Measurements from ENCODE around the gene KIF6.
"Not testable (repeated sequence)": the region's sequence is repeated elsewhere in the genome, so short reads cannot be mapped to it uniquely, and the experiment has no call there.

The KIF6 gene

DNA sequence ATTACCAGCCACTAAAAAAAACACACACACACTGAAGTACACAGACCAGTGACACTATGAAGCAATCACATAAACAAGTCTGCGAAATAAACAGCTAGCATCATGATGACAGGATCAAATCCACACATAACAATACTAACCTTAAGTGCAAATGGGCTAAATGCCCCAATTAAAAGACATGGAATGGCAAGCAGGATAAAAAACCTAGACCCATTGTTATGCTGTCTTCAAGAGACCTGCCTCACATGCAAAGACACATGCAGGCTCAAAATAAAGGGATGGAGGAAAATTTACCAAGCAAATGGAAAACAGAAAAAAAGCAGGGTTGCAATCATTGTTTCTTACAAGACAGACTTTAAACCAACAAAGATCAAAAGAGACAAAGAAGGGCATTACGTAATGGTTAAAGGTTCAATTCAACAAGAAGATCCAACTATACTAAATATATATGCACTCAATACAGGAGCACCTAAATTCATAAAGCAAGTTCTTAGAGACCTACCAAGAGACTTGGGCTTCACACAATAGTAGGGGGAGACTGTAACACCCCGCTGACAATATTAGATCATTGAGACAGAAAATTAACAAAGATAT lies 222.7 kb downstream of the KIF6 start:
- not testable (repeated sequence) for DNase-seq (ENCODE audit: low read depth in 3 of 3)

DNA sequence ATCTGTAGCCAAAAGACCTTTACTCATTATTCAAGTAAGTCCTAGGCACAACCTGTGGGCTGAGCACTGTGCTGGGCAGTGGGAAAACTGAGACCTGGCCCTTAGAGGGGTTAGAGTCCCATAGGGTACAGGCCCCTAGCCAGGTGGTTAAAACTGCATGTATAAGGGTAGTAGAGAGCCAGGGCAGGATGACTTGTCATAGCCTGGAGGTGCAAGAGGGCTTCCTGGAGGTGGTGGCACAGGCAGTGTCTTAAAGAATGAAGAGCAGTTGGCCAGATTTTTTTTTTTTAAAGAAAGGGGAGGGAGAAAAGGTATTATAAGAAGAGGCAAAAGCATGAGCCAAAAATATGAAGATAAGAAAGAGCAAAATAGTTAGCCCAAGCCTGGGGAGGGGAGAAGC lies 226.2 kb downstream of the KIF6 start:
- no peak for DNase-seq (ENCODE audit: low read depth in 3 of 3)

DNA sequence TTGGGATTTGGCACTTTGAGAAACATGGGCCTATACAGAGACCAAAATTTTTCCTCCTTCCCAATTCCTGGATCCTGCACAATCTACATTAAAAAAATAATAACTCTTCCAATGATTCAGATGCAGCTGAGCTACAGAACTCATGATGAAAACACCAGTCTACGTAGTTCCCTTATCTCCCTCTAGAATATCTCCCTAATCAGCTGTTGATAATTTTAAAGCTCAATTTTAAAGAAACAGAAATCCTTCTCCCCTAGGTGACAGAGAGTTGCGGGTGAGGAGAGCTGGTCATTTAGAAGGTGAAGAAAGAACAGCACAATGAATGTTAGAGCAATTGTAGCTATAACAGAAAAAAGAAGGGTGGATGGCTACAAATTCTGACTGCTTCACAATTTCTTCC lies 227.1 kb downstream of the KIF6 start:
- DNase-seq (ENCODE audit: low read depth in 3 of 3), result no peak

DNA sequence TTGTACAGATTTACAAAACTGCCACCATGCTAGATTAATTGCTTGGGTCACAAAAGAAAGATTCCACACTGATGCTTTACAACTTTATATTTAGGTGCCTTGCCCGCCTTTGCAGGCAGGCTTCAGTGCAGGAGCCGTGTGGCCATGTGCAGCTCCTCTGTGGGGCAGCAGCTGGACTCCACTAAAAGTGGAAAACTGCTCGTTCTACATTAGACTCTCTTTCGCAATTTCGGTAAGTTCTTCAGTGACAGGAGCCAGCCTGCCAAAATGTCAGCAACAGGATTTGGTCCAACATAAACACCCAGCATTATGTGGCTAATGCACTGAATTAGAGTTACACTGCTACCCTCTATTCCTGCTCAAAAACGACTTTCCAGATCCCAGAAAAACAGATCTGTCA lies 228.3 kb downstream of the KIF6 start:
- DNase-seq (ENCODE audit: low read depth in 3 of 3), result no peak

DNA sequence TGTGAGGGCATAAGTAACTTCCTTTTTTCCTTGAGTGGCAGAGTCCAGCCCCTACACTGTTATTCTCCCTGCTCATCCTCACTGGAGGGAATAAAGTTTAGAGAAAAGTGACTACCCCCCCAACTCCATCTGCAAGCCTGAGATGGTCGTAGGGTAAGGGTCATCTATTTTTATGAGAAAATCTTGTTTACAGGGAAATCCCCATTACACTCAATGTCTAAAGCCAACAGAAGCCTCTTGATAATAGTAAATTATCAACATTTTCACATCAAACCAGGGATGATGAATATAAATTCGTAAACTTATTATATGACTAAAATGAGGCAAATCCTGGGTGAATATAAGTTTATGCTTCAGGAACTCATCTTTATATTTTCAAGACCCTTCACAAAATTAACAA lies 228.8 kb downstream of the KIF6 start:
- DNase-seq (ENCODE audit: low read depth in 3 of 3), result no peak

DNA sequence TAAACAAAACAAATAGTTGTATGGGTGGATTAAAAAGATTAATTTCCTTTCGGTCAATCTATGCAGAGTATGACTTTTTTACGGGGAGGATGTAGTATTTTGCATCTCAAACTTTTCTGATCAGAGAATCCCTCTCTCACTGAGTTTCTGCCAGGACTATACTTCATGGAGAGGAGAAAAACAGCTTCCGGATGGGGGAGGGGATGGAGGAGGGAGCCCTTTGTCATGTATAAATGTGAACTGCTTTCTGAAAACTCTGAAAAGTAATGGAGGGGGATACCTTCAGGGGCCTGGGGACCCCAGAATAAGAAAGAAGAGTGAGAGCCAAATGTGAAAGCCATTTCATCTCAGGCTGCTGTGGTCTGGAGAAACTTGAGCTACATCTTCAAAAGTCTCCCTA lies 229.6 kb downstream of the KIF6 start:
- no peak for DNase-seq (ENCODE audit: low read depth in 3 of 3)

DNA sequence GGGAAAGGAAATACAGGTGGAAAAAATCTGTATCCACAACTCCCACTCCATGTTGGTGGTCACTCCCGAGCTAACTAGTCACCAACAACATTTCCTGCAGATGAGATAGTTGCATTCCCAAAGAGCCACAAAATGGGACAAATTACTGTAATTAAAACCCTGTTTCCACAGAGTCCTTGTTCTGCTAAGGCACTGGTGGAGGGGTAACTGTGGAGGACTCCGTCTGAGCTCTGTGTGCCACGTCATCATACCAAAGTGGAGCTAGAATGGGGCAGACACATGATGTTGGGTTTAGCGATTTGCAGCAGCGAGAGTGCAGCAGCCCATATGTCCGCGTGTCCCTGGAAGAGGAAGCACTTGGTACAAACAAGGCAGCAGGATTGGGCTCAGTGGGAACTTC lies 230.2 kb downstream of the KIF6 start:
- DNase-seq (ENCODE audit: low read depth in 3 of 3), result no peak

DNA sequence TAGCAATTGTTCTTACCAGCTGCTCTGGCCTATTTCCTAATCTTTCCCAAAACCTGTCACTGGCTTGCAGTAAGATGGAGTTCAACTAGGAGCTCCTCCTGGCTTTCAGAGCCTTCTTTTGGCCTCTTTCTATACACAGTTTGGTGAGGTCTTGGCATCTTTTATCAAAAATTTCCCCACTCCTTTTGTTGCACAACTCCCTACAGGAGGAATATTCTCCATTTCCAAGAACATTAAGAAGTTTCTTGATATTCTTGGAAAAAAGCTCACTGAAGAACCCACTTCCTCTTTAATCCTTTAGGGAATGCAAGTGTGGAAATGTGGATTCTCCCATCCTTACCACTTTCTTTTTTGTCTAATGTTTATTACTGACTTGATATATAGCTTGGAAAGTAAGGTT lies 231.4 kb downstream of the KIF6 start:
- DNase-seq (ENCODE audit: low read depth in 3 of 3), result no peak

DNA sequence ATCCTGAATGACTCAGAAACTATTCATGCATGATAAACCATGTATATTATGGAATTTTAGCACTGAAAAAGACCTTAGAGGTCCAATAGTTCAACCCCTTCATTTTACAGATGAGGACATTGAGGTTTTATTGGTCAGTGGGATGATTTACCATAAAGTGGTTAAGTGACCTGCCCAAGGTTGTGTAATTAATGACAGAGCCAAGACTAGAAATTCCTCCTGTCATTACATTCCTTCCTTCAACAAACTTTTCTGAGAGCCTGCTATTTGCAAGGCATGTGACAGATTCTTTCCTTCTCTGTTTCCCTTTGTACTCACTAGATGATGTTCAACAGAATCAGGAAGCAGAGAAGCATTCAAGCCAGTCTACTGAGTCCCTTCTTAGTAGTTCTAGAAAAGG lies 232.0 kb downstream of the KIF6 start:
- no peak for DNase-seq (ENCODE audit: low read depth in 3 of 3)

DNA sequence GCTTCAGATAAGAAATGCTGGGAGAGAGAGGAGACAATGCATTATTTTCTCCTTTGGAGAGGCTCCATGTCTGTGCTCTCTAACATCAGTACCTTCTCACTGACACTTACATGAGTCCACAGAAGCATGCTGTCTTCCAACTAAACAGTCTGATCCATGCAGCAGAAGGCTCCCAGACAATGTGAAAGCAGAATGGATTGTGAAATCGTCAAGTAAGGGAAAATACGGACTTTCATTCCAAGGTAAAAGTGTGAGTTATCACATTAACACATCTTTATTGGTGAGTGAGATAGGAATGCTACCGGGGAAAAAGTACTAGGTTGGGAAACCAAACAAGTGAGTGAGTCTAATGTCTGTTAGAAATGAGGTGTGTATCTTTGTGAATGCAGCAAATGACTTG lies 235.1 kb downstream of the KIF6 start:
- DNase-seq (ENCODE audit: low read depth in 3 of 3), result no peak

DNA sequence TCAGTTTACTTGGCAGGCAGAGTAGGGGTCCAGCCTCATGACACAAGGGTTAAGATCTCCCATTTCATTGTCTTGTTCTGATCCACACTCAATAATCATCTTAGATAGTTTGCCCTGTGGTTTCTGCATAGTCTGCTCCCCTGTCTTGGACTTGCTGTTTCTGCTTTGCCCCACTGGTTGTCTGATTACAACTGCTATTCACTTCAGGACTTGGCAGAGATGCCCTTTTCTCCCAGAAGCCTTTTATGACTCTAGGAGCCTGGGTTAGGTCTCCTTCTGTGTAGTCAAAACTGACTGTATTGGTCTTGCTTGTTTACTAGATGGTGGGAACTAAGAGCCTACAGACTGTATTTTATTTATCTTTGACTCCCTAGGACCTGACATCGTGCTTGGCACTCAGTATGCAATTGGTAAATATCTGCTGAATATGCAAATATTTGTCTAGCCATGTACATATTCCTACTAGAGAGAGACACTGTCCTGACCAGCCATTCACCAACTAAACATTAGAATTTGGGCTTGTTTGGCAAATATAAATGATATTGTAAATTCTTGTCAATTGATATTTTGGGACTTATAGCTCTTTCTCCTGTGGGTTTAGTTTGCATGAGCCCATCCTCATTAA lies 236.8 kb downstream of the KIF6 start:
- no peak for DNase-seq (ENCODE audit: low read depth in 3 of 3)

DNA sequence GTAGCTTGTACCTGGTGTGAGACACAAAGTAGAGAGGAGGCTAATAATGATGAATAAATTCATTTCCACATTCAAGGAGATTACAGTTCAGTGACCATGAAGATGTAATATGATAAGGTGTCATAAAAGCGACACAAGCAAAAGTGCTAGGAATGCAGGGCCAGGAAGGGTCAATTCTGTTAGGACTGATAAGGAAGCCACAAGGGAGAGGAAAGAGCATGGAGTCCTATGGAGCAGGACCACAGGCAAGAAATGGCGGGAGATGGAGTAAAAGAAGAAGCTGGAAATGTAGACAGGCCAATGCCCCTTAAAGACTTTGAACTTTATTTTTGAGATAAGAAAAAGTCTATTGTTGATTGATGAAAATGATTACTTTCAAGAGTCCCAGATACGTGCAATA lies 240.9 kb downstream of the KIF6 start:
- DNase-seq (ENCODE audit: low read depth in 3 of 3), result no peak

DNA sequence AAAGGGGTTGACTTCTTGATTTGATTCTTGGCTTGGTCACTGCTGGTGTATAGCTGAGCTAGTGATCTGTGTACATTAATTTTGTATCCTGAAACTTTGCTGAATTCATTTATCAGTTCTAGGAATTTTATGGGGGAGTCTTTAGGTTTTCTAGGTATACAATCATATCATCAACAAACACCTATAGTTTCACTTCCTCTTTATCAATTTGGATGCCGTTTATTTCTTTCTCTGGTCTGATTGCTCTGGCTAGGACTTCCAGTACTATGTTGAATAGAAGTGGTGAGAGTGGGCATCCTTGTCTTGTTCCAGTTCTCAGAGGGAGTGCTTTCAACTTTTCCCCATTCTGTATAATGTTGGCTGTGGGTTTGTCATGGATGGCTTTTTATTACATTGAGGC lies 245.4 kb downstream of the KIF6 start:
- DNase-seq (ENCODE audit: low read depth in 3 of 3), result not testable (repeated sequence)

DNA sequence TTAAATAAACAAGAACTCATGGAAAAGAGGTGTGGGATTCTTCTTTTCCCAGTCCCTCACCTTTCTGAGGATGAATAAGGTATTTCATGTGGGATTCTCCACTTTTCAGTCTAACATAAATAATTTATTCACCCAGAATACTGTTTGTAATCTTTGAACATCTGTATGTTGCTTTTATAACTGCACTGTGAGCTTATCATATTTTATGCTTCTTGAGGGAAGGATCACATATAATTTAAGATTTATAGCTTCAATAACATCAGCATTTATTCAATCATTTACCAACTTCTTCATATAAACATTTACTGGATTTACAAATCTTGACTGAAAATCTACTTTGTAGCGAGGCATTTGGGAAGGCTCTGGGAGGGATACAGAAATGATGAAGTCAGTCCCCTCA lies 248.5 kb downstream of the KIF6 start:
- no peak for DNase-seq (ENCODE audit: low read depth in 3 of 3)

DNA sequence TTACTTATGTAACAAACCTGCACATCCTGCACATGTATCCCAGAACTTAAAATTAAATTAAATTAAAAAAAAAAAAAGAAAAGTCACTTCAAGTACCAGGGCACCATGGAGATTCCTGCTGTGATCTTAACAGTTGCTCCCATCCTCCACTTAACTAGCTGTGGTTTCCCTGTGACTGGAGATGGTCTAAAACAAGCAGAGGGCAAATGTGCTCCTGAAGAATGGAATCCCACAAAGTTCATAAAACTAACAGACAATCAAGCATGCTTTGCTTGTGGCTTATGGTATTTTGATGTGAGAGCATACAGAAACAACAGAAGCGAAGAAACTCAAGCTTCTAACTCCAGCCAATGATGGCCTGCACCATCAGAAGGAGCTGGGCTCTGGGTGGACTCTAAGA lies 249.1 kb downstream of the KIF6 start:
- DNase-seq (ENCODE audit: low read depth in 3 of 3), result no peak

DNA sequence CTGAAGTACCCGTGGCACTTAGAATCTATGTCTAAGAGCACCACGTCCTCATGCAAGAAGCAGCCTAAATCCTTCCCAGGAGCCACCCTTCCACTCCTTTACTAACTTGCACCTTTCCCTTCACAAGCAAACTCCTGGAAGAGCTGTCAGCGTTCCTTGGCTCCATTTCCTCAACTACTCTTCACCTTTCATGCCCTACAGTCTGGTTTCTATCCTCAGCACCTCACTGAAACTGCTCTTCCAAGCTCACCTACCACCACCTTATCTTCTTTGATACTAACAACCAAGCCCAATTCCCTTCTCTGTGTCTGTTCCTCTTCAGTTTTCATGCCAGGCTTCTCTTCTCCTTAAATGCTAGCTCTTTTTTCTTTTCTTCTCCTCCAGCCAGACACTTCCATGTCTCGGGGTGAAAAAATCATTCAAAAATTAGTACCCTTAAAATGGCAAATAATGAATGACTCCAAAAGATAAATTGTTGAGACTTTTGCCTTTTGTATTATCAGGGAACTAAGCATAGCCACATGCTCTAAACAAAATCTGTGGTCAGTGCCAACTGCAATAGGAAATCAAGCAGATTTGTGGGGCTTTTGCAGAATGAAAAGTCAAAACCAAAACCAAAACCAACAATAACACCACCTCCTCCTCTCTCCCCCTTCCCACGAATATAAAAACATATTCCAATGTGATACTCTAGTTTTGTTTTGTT lies 253.1 kb downstream of the KIF6 start:
- no peak for DNase-seq (ENCODE audit: low read depth in 3 of 3)

DNA sequence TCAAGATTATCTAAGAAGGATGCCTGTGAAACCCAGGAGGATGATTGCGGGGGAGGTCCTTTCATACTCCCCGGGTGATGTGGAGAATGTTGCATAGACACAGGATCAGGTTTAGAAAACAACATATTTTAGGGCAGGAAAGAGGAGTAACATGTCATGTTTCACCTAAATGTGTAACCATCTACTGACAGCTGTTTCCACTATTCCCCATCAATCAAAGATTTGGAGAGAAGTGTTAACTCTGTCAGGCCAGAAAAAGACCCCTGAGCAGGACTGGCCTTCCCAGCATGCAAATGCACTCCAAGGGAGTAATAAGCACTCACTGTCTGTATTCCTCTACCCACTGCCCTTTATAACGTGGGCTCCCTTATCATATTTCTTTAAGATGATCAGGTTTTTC lies 254.7 kb downstream of the KIF6 start:
- no peak for DNase-seq (ENCODE audit: low read depth in 3 of 3)

DNA sequence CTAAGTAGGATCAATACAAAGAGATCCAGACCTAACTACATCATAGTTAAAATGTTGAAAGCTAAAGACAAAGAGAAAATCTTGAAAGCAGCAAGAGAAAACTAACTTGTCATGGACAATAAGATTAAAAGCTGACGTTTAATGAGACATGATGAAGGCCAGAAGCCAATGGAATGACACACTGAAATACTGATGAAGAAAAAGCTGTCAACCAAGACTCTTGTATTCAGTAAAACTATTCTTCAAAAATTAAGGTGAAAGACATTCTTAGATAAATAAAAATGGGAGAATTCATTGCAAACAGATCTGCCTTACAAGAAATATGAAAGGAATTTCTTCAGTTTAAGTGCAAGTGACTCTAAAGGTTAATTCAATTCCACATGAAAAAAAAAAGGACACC lies 256.8 kb downstream of the KIF6 start:
- DNase-seq (ENCODE audit: low read depth in 3 of 3), result no peak

DNA sequence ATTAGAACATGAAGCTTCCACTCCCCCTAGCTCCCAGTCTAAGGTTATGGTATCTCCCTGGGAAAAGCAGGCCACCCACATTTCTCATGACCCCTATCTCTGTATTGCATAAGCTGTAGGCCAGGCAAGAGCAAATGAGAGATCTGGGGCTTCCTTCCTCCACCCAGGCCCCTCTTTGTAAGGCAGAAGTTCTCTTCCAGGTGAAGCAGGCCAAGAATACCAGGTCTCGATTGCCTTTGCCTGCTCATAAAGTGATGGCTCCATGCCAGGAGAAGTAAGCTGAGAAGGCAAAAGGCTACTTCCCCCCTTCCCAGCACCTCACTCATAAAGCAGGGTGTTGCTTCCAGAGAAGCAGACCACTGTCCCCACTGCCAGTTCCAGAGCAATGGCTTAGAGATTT lies 258.6 kb downstream of the KIF6 start:
- DNase-seq (ENCODE audit: low read depth in 3 of 3), result no peak

DNA sequence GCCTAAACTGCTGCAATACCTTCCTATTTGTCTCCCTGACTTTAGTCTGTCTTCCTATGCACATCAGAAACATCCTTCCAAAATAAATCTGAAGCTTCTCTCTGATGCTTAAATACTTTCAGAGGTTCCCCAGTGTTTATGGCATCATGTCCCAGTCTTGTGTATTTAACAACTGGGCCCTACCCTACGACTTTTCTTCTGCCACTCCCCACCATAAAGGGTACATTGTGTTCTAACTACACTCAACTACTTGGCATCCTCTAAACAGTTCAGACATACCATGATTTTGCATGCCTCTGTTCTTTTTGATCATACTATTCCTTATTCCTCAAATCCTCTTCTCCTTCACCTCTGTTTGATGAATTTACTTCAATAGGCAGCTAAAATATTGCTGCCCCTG lies 259.7 kb downstream of the KIF6 start:
- DNase-seq (ENCODE audit: low read depth in 3 of 3), result no peak

DNA sequence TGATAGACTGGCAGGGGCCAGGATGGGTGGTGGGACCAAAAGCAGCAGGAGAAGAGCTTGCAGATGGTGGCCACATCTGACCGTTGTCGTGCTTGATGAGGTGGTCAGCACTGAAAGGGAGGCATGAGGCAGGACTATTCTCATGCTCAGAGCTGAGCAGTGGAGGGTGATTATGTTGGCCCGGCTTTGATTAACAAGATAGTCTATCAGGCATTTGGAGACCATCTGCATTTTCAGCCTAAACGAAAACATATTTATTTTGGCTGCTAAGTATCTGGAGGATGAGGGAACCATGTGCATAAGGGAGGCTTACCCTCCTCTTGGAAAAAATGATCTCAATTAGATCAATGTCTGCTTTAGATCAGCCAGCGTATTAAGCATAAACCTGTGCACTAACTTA lies 261.1 kb downstream of the KIF6 start:
- no peak for DNase-seq (ENCODE audit: low read depth in 3 of 3)

DNA sequence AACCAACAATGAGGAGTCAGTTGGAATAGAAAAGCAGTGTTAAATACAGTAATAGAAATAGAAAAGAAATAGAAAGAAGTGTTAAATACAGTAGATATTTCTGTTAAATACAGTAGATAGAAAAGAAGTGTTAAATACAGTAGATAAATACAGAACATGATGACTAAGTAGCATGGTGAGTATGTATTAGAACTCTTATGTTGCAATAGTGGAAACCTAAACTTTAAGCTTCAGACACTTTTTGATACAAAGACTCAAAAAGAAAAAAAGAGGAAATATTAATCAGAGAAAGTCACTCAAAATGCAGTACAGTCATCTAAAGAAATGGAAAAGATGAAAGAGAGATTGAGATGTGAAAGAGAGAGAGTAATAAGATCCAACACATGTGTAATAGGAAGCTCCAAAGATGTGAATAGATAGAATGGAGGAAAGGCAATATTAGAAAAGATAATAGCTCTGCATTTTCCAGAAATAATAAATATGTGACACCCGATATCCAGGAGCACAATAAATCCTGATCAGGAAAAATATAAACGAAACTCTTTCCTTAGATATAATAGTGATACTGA lies 271.2 kb downstream of the KIF6 start:
- DNase-seq (ENCODE audit: low read depth in 3 of 3), result no peak

DNA sequence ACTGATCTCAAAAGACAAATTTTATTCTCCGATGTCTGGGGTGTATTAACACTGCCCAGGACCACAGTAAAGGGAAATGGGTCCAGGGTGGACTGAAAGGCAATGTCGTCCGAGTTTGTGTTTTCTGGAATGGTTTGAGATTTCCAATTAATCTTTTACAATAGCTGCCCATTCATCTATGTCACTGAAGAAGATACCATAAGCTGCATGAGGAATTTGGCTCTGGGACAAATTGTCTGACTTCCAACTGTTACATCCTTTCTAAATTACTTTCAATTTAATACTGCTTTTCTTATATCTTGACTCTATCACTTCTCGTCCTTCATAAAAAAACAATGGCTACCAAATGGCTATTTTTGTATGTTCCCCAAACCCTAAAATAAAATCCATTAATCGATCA lies 272.0 kb downstream of the KIF6 start:
- no peak for DNase-seq (ENCODE audit: low read depth in 3 of 3)

Data from stimulated activated CD4-positive, alpha-beta T cell treated with anti-CD3 and anti-CD28 coated beads, TNF-alpha, amount 100 ng/mL, for 24 hours (primary cell).